ENCODE measurements around the gene GADL1. TPM values are rescaled to one million over a fixed set of nuclear protein-coding genes. Genes with fewer than 3 reads are reported as not detected.

Gene GADL1
- total RNA-seq, 1 experiment from 2014 or later, result 0.09 TPM

- peaks cover 6 to 14% of the 10 kb centered on the region in 2 experiments for H3K4me1 Mint-ChIP-seq
- Histone ChIP-seq H3K23me2 (ENCODE audit: insufficient read length, low read depth, low read length, poor library complexity, severe bottlenecking) (no peaks in the 10 kb centered on the region), H3K27ac (ENCODE audit: insufficient read length, low read depth, low read length) (no peak overlapping the region), H2BK12ac (ENCODE audit: insufficient read length, low read depth, low read length) (no peak overlapping the region), H4K5ac (ENCODE audit: insufficient read length, low read depth, low read length) (no peak overlapping the region), H3T11ph (ENCODE audit: low read length) (no peak overlapping the region), H3K18ac (ENCODE audit: insufficient read length, low read depth, low read length) (no peak overlapping the region), H3K4me1 (ENCODE audit: insufficient read depth, low read length) (no peaks in the 10 kb centered on the region; the same call in 1 of the 2 replicates), H4K91ac (ENCODE audit: insufficient read length, low read depth, low read length) (no peak overlapping the region), H3K79me2 (ENCODE audit: insufficient read depth, low read length) (no peaks in the 10 kb centered on the region), H3K9ac (ENCODE audit: extremely low read depth, insufficient read length, low read length) (no peak overlapping the region), H4K8ac (replicated peaks; ENCODE audit: insufficient read length, low read depth, low read length) (no peak overlapping the region), H2BK20ac (ENCODE audit: low read depth, low read length, poor library complexity, severe bottlenecking) (no peak overlapping the region), H3K9me3 (ENCODE audit: control insufficient read depth, low read depth, low read length) (no peaks in the 10 kb centered on the region), H3K4ac (ENCODE audit: low read depth, low read length) (no peak overlapping the region), H2BK5ac (ENCODE audit: insufficient read length, low read length) (no peak overlapping the region), H3K4me2 (ENCODE audit: insufficient read depth, insufficient read length, low read length) (no peak overlapping the region), H3K79me1 (ENCODE audit: insufficient read depth, low read depth, low read length, poor library complexity, severe bottlenecking) (no peaks in the 10 kb centered on the region), H3K23ac (ENCODE audit: insufficient read length, low read depth, low read length) (no peak overlapping the region), H3K56ac (ENCODE audit: insufficient read length, low read depth, low read length) (no peak overlapping the region), H2BK120ac (ENCODE audit: low read depth, low read length, poor library complexity, severe bottlenecking) (no peak overlapping the region), H4K20me1 (ENCODE audit: control insufficient read depth, insufficient read depth, insufficient read length) (no peaks in the 10 kb centered on the region), H2AK5ac (ENCODE audit: insufficient read length, low read length) (no peak overlapping the region), H2BK15ac (ENCODE audit: low read depth, low read length) (no peak overlapping the region), H3K14ac (ENCODE audit: insufficient read depth, low read length) (no peak overlapping the region), H3K27me3 (ENCODE audit: insufficient read depth, low read length) (no peaks in the 10 kb centered on the region), H2AFZ (ENCODE audit: low read length) (no peak overlapping the region)
- no peak overlapping the region for H3K4me3 Mint-ChIP-seq
- H3K9me3 Mint-ChIP-seq, result no peaks in the 10 kb centered on the region; a peak in 1 of 5 replicates
- H3K27ac Mint-ChIP-seq, result no peak overlapping the region
- WGBS (ENCODE audit: extremely low coverage, insufficient read length, low lambda C conversion rate), result no CpG with 5 or more reads among the region's 4 CpGs
- peaks cover 5% of the 10 kb centered on the region; the same call in 1 of the 2 replicates for H3K27me3 Mint-ChIP-seq (ENCODE audit: low read depth)
- TF ChIP-seq, protein P1, sequence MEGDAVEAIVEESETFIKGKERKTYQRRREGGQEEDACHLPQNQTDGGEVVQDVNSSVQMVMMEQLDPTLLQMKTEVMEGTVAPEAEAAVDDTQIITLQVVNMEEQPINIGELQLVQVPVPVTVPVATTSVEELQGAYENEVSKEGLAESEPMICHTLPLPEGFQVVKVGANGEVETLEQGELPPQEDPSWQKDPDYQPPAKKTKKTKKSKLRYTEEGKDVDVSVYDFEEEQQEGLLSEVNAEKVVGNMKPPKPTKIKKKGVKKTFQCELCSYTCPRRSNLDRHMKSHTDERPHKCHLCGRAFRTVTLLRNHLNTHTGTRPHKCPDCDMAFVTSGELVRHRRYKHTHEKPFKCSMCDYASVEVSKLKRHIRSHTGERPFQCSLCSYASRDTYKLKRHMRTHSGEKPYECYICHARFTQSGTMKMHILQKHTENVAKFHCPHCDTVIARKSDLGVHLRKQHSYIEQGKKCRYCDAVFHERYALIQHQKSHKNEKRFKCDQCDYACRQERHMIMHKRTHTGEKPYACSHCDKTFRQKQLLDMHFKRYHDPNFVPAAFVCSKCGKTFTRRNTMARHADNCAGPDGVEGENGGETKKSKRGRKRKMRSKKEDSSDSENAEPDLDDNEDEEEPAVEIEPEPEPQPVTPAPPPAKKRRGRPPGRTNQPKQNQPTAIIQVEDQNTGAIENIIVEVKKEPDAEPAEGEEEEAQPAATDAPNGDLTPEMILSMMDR (conservative IDR thresholded peaks at IDR 0.05), result no peak
- DNase-seq, result no peak
- no peaks in the 10 kb centered on the region for H3K36me3 Mint-ChIP-seq (ENCODE audit: insufficient read depth in 1 of 3, low read depth in 3 of 3)
Measured at GRCh38 chr3:30914696-30915095, 20.2 kb upstream of the GADL1 start.

Measured in H9 (cell line).